8988T (cell line): Measurements from ENCODE around the gene MCC.

Experiments used
- DNase-seq: peaks from one replicate; pipeline ENCODE4 v3.0.0; 2011

Gene MCC

GRCh38 chr5:113358696-113359095 lies 129.6 kb downstream of the MCC start:
- no peak for DNase-seq

- no peak for DNase-seq
Observed at GRCh38 chr5:113357696-113358476, 130.4 kb downstream of the MCC start.

GRCh38 chr5:113356487-113356886 lies 131.8 kb downstream of the MCC start:
- DNase-seq = no peak

GRCh38 chr5:113354055-113354454 lies 134.2 kb downstream of the MCC start:
- no peak for DNase-seq

- DNase-seq = no peak
Observed at GRCh38 chr5:113347572-113347971, 140.7 kb downstream of the MCC start.

- no peak for DNase-seq
Observed at GRCh38 chr5:113344973-113345940, 143.0 kb downstream of the MCC start.

- no peak for DNase-seq
Observed at GRCh38 chr5:113343343-113343742, 144.9 kb downstream of the MCC start.

GRCh38 chr5:113340537-113340936 lies 147.7 kb downstream of the MCC start:
- no peak for DNase-seq

GRCh38 chr5:113338628-113339027 lies 149.6 kb downstream of the MCC start:
- DNase-seq = no peak

- no peak for DNase-seq
Observed at GRCh38 chr5:113337515-113338415, 150.5 kb downstream of the MCC start.

- no peak for DNase-seq
Observed at GRCh38 chr5:113336975-113337374, 151.3 kb downstream of the MCC start.

- DNase-seq = no peak
Observed at GRCh38 chr5:113333411-113333810, 154.8 kb downstream of the MCC start.

GRCh38 chr5:113331209-113331551 lies 157.1 kb downstream of the MCC start:
- DNase-seq = no peak

GRCh38 chr5:113330533-113331208 lies 157.6 kb downstream of the MCC start:
- DNase-seq = peak; percentile 28

GRCh38 chr5:113329981-113330380 lies 158.3 kb downstream of the MCC start:
- no peak for DNase-seq

- DNase-seq = no peak
Observed at GRCh38 chr5:113325054-113325453, 163.2 kb downstream of the MCC start.

- no peak for DNase-seq
Observed at GRCh38 chr5:113321276-113321675, 167.0 kb downstream of the MCC start.

GRCh38 chr5:113320273-113320780 lies 167.9 kb downstream of the MCC start:
- no peak for DNase-seq

- DNase-seq = no peak
Observed at GRCh38 chr5:113319256-113320053, 168.8 kb downstream of the MCC start.

- no peak for DNase-seq
Observed at GRCh38 chr5:113317636-113318035, 170.6 kb downstream of the MCC start.

GRCh38 chr5:113311301-113311700 lies 177.0 kb downstream of the MCC start:
- DNase-seq = no peak
